ENCODE results near the gene EIF4A3.
A peak's percentile ranks its signal among the peaks of the same experiment; 100 is the strongest.
"Not testable (repeated sequence)": the region's sequence is repeated elsewhere in the genome, so short reads cannot be mapped to it uniquely, and the experiment has no call there.

Gene EIF4A3

DNA sequence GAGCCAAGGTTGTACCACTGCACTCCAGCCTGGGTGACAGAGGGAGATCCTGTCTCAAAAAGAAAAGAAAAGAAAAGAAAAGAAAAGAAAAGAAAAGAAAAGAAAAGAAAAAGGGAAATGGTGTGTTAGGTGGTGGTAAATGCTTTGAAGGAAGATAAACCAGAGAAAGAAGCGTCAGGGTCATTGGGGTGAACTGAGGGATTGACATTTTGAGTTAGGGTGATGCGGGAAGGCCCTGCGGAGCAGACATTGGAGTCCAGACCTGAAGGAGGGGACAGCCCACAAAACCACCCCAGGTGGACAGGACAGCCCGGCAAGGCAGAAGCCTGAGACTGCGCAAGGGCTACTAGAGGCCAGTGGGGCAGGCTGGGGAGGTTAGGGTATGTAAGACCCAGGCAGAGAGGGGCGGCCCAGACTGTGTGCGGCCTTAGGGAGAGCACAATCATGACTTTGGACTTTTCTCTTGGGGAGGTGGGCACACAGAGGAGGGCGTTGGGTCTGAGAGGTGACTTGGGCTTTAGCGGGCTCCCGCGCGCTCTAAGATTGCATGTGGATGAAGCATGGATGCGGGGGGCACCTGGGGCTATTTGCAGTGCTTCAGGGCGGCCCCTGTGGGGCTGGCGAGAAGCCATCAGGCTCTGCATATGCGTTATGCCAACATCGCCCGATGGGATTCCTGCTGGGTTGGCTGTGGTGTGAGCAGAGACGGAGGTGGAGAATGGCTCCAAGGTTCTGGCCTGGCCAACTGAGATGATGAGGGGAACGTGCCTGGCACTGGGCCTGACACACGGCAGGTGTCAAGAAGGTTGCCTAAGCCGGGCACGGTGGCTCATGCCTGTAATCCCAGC is 48.9 kb downstream of the EIF4A3 start:
- DNase-seq: no peak

- DNase-seq: no peak
Observed at GRCh38 chr17:80097127-80097621, 49.8 kb downstream of the EIF4A3 start.

DNA sequence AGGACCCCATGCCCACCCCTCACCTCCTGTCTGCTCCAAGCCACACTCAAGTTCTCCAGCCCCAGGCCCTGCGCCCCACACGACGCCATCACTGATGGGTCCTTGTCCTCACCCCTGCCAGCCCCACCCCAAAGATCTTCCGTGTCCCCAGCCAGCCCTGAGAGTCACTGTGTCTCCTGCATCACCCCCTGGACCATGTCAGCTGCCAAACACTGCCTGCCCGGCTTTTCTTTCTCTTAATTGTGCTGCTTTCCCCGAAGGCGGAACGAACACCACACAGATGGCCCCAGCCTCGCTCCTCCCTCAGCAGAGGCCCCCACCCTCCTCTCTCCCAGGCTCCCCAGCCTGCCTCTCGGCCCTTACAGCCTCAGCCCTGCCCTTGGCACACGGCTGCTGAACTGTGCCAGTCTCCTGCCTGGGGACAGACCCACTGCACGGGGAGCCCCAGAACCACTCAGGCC is 50.3 kb downstream of the EIF4A3 start:
- DNase-seq: peak in 1 of 3 experiments; percentile 7

GRCh38 chr17:80095844-80096475 is 51.0 kb downstream of the EIF4A3 start:
- DNase-seq: no peak

- DNase-seq: no peak
Observed at GRCh38 chr17:80095038-80095843, 51.7 kb downstream of the EIF4A3 start.

- no peak for DNase-seq
Observed at GRCh38 chr17:80092959-80093358, 54.0 kb downstream of the EIF4A3 start.

DNA sequence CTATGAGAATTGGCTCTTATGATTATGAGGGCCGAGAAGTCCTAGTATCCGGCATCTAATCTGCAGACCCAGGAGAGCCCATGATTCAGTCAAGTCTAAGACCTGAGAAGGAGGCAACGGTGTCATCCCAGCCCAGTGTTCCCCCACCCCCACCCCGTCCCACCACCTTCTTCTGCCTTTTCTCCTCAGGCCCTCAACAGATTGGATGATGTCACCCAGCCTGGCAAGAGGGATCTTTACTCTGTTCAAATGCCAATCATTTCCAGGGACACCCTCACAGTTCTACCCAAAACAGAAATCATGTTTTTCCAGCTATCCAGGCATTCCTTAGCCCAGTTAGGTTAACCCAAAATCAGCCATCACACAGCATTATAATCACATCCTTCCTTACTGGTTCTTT is 55.6 kb downstream of the EIF4A3 start:
- DNase-seq: no peak

DNA sequence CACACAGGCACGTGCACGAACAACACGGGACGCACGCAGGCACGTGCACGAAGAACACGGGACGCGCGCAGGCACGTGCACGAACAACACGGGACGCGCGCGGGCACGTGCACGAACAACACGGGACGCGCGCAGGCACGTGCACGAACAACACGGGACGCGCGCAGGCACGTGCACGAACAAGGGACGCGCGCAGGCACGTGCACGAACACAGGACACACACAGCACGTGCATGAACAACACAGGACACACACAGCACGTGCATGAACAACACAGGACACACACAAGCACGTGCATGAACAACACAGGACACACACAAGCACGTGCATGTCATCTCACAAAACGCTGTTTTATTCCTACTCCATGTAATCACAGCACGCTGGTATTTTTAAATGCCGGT is 56.8 kb downstream of the EIF4A3 start:
- DNase-seq: not testable (repeated sequence)

GRCh38 chr17:80089762-80090161 is 57.2 kb downstream of the EIF4A3 start:
- no peak for DNase-seq

DNA sequence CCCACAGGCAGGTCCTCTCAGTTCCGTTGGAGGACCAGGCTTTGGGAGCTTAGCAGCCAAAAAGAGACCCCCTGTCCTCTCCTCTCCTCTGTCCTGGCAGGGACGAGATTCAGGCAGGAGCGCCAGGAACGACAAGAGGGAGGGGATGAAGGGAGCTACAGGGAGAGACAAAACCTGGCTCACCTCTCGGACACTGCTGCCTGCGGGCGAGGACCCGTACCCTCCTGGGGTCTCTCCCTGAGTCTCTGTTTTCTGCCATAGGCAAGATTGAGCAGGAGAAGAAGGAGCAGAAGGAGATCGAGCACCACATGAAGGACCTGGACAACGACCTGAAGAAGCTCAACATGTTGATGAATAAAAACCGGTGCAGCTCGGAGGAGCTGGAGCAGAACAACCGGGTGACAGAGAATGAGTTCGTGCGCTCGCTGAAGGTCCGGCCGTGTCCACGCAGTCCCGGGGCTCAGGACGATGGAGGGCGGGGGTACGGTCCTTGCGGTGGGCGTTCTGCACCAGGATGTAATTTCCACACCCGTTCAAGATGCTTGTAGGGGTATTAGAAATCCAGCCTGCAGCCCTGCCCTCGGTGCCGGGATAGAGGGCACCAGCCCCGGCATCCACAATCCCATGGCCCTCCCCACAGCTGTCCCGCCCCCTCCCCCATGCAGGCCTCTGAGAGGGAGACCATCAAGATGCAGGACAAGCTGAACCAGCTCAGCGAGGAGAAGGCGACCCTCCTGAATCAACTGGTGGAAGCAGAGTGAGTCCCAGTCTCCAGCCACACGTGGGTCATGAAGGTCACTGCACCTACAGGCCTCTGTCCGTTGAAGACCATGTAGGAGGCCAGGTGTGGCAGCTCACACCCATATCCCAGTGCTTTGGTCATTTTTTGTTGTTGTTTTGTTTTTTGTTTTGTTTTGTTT is 59.3 kb downstream of the EIF4A3 start:
- no peak for DNase-seq

- DNase-seq: no peak
Observed at GRCh38 chr17:80086616-80087015, 60.3 kb downstream of the EIF4A3 start.

- DNase-seq: peak in 1 of 3 experiments; percentile 64
Observed at GRCh38 chr17:80086081-80086480, 60.8 kb downstream of the EIF4A3 start.

DNA sequence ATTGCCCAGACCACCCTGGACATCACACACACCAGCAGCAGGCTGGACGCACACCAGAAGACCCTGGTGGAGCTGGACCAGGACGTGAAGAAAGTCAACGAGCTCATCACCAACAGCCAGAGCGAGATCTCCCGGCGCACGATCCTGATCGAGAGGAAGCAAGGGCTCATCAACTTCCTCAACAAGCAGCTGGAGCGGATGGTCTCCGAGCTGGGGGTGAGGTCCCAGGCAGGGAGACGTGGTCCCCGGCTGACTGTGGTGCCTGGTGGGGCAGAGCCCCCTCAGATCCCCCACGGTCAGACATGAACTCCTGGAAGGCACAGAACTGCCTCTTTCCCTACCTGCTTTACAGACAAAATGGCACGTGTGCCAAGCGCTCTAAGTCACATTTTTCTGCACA is 62.2 kb downstream of the EIF4A3 start:
- DNase-seq: no peak

All from NCI-H1417 (cell line).